Stimulated activated memory B cell treated with anti-CD40 and anti-IgM and Interleukin-4, amounts not matched to agents 10 μg/mL and 1 μg/mL and 100 μg/mL, for 72 hours (primary cell): ENCODE measurements around the gene FAM210A.
A peak's percentile ranks its signal among the peaks of the same experiment; 100 is the strongest.

Experiments
- ATAC-seq: fragments of 150-1000 bp; cut with Tn5 transposase; 2 replicates; pipeline ENCODE4 v1.10.0; 2021
- H3K27ac Mint-ChIP-seq: one replicate; pipeline ENCODE4 v1.8.0; 2022; ENCODE audit warnings: mild to moderate bottlenecking, mixed read lengths
- H3K27me3 Mint-ChIP-seq: one replicate; pipeline ENCODE4 v1.8.0; 2022; ENCODE audit warnings: mixed read lengths
- H3K36me3 Mint-ChIP-seq: one replicate; pipeline ENCODE4 v1.8.0; 2022; ENCODE audit warnings: mixed read lengths
- H3K4me1 Mint-ChIP-seq: one replicate; pipeline ENCODE4 v1.8.0; 2022; ENCODE audit warnings: mixed read lengths
- H3K4me3 Mint-ChIP-seq: one replicate; pipeline ENCODE4 v1.8.0; 2022; ENCODE audit warnings: mild to moderate bottlenecking, moderate library complexity, mixed read lengths
- H3K9me3 Mint-ChIP-seq: one replicate; pipeline ENCODE4 v1.8.0; 2022; ENCODE audit warnings: mixed read lengths

The FAM210A gene

GRCh38 chr18:13624563-13625237 is 101.7 kb downstream of the FAM210A start:
- ATAC-seq, result no peak
- Mint-ChIP-seq H3K27me3 (no peaks in the 10 kb centered on the region), H3K4me3 (no peak overlapping the region), H3K9me3 (no peaks in the 10 kb centered on the region), H3K36me3 (peaks cover 47% of the 10 kb centered on the region), H3K4me1 (peaks cover 22% of the 10 kb centered on the region), H3K27ac (no peak overlapping the region)

GRCh38 chr18:13623871-13624270 is 102.5 kb downstream of the FAM210A start:
- H3K4me1 Mint-ChIP-seq, result peaks cover 19% of the 10 kb centered on the region
- peaks cover 47% of the 10 kb centered on the region for H3K36me3 Mint-ChIP-seq
- peak overlapping the region; percentile 14 for H3K27ac Mint-ChIP-seq
- no peak overlapping the region for H3K4me3 Mint-ChIP-seq
- H3K9me3 Mint-ChIP-seq, result no peaks in the 10 kb centered on the region
- ATAC-seq, result no peak
- no peaks in the 10 kb centered on the region for H3K27me3 Mint-ChIP-seq

GRCh38 chr18:13623348-13623747 is 103.0 kb downstream of the FAM210A start:
- Mint-ChIP-seq H3K27ac (peak overlapping the region; percentile 33), H3K36me3 (peaks cover 47% of the 10 kb centered on the region), H3K27me3 (no peaks in the 10 kb centered on the region), H3K9me3 (no peaks in the 10 kb centered on the region), H3K4me1 (peaks cover 19% of the 10 kb centered on the region), H3K4me3 (no peak overlapping the region)
- ATAC-seq, result no peak

- Mint-ChIP-seq H3K4me3 (no peak overlapping the region), H3K27me3 (no peaks in the 10 kb centered on the region), H3K4me1 (peaks cover 22% of the 10 kb centered on the region), H3K27ac (peak overlapping the region; percentile 33), H3K36me3 (peaks cover 47% of the 10 kb centered on the region), H3K9me3 (no peaks in the 10 kb centered on the region)
- ATAC-seq, result no peak
Observed at GRCh38 chr18:13622751-13623150, 103.6 kb downstream of the FAM210A start.

GRCh38 chr18:13621886-13622619 is 104.3 kb downstream of the FAM210A start:
- no peaks in the 10 kb centered on the region for H3K9me3 Mint-ChIP-seq
- no peak for ATAC-seq
- peaks cover 29% of the 10 kb centered on the region for H3K4me1 Mint-ChIP-seq
- H3K27me3 Mint-ChIP-seq, result no peaks in the 10 kb centered on the region
- H3K36me3 Mint-ChIP-seq, result peaks cover 47% of the 10 kb centered on the region
- no peak overlapping the region for H3K4me3 Mint-ChIP-seq
- H3K27ac Mint-ChIP-seq, result no peak overlapping the region

- no peaks in the 10 kb centered on the region for H3K27me3 Mint-ChIP-seq
- H3K4me3 Mint-ChIP-seq, result no peak overlapping the region
- ATAC-seq, result no peak
- H3K36me3 Mint-ChIP-seq, result peaks cover 44% of the 10 kb centered on the region
- H3K27ac Mint-ChIP-seq, result no peak overlapping the region
- H3K4me1 Mint-ChIP-seq, result peaks cover 35% of the 10 kb centered on the region
- H3K9me3 Mint-ChIP-seq, result no peaks in the 10 kb centered on the region
Observed at GRCh38 chr18:13621446-13621849, 104.9 kb downstream of the FAM210A start.

GRCh38 chr18:13620818-13621445 is 105.4 kb downstream of the FAM210A start:
- no peaks in the 10 kb centered on the region for H3K27me3 Mint-ChIP-seq
- H3K36me3 Mint-ChIP-seq, result peaks cover 39% of the 10 kb centered on the region
- no peak overlapping the region for H3K27ac Mint-ChIP-seq
- H3K4me3 Mint-ChIP-seq, result no peak overlapping the region
- no peaks in the 10 kb centered on the region for H3K9me3 Mint-ChIP-seq
- ATAC-seq, result no peak
- H3K4me1 Mint-ChIP-seq, result peaks cover 40% of the 10 kb centered on the region

GRCh38 chr18:13620206-13620672 is 106.1 kb downstream of the FAM210A start:
- Mint-ChIP-seq H3K27ac (no peak overlapping the region), H3K4me3 (no peak overlapping the region), H3K36me3 (peaks cover 36% of the 10 kb centered on the region)

GRCh38 chr18:13619505-13620205 is 106.7 kb downstream of the FAM210A start:
- Mint-ChIP-seq H3K36me3 (peaks cover 35% of the 10 kb centered on the region), H3K27me3 (no peaks in the 10 kb centered on the region), H3K4me3 (no peak overlapping the region), H3K4me1 (peaks cover 53% of the 10 kb centered on the region), H3K27ac (no peak overlapping the region), H3K9me3 (no peaks in the 10 kb centered on the region)
- ATAC-seq, result no peak

More at GRCh38 chr18:13620206-13620672, 106.1 kb downstream of the FAM210A start:
- H3K27me3 Mint-ChIP-seq, result no peaks in the 10 kb centered on the region
- no peaks in the 10 kb centered on the region for H3K9me3 Mint-ChIP-seq
- no peak for ATAC-seq
- H3K4me1 Mint-ChIP-seq, result peaks cover 47% of the 10 kb centered on the region

- no peak overlapping the region for H3K27ac Mint-ChIP-seq
- no peaks in the 10 kb centered on the region for H3K9me3 Mint-ChIP-seq
- peaks cover 60% of the 10 kb centered on the region for H3K4me1 Mint-ChIP-seq
- no peaks in the 10 kb centered on the region for H3K27me3 Mint-ChIP-seq
- peaks cover 34% of the 10 kb centered on the region for H3K36me3 Mint-ChIP-seq
- ATAC-seq, result no peak
- H3K4me3 Mint-ChIP-seq, result no peak overlapping the region
Observed at GRCh38 chr18:13618760-13619438, 107.5 kb downstream of the FAM210A start.

GRCh38 chr18:13617826-13618515 is 108.4 kb downstream of the FAM210A start:
- Mint-ChIP-seq H3K4me3 (no peak overlapping the region), H3K9me3 (no peaks in the 10 kb centered on the region), H3K36me3 (peaks cover 25% of the 10 kb centered on the region), H3K4me1 (peaks cover 69% of the 10 kb centered on the region), H3K27me3 (no peaks in the 10 kb centered on the region), H3K27ac (no peak overlapping the region)
- no peak for ATAC-seq

GRCh38 chr18:13616525-13617035 is 109.8 kb downstream of the FAM210A start:
- H3K27me3 Mint-ChIP-seq, result no peaks in the 10 kb centered on the region
- peak overlapping the region; percentile 94 for H3K27ac Mint-ChIP-seq
- no peaks in the 10 kb centered on the region for H3K9me3 Mint-ChIP-seq
- peaks cover 83% of the 10 kb centered on the region for H3K4me1 Mint-ChIP-seq
- ATAC-seq, result no peak
- H3K36me3 Mint-ChIP-seq, result peaks cover 16% of the 10 kb centered on the region
- H3K4me3 Mint-ChIP-seq, result peak overlapping the region; percentile 80

- no peak for ATAC-seq
- H3K27me3 Mint-ChIP-seq, result no peaks in the 10 kb centered on the region
- peak overlapping the region; percentile 94 for H3K27ac Mint-ChIP-seq
Observed at GRCh38 chr18:13616041-13616440, 110.3 kb downstream of the FAM210A start.

GRCh38 chr18:13615432-13615861 is 110.9 kb downstream of the FAM210A start:
- no peak for ATAC-seq
- Mint-ChIP-seq H3K9me3 (no peaks in the 10 kb centered on the region), H3K36me3 (peaks cover 11% of the 10 kb centered on the region), H3K4me1 (peaks cover 92% of the 10 kb centered on the region), H3K27ac (peak overlapping the region; percentile 94), H3K27me3 (no peaks in the 10 kb centered on the region), H3K4me3 (peak overlapping the region; percentile 80)

More at GRCh38 chr18:13616041-13616440, 110.3 kb downstream of the FAM210A start:
- Mint-ChIP-seq H3K9me3 (no peaks in the 10 kb centered on the region), H3K4me3 (peak overlapping the region; percentile 80), H3K36me3 (peaks cover 16% of the 10 kb centered on the region), H3K4me1 (peaks cover 89% of the 10 kb centered on the region)
